ENCODE data around the gene POLDIP3.
"Not testable (repeated sequence)": the region's sequence is repeated elsewhere in the genome, so short reads cannot be mapped to it uniquely, and the experiment has no call there.

POLDIP3 gene

DNA sequence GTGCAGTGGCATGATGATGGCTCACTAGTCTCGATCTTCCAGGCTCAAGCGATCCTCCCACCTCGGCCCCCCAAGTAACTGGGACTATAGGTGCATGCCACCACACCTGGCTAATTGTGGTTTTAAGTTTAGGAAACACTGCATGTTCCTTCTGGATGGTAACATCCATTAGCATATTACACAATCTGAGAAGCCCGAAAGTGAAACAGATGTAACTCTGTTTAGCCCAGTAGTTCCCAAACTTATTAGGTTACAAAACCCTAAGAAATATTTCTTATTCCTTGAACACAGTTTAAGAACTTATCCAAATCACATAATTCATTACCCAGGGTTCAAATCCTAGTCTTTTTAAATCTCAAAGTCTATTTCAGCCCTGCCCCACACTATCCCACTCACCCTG is 28.3 kb downstream of the POLDIP3 start:
- no peak for DNase-seq (ENCODE audit: low read depth in 2 of 2)

- DNase-seq (ENCODE audit: low read depth in 2 of 2), result no peak
Observed at GRCh38 chr22:42585096-42585495, 29.6 kb downstream of the POLDIP3 start.

DNA sequence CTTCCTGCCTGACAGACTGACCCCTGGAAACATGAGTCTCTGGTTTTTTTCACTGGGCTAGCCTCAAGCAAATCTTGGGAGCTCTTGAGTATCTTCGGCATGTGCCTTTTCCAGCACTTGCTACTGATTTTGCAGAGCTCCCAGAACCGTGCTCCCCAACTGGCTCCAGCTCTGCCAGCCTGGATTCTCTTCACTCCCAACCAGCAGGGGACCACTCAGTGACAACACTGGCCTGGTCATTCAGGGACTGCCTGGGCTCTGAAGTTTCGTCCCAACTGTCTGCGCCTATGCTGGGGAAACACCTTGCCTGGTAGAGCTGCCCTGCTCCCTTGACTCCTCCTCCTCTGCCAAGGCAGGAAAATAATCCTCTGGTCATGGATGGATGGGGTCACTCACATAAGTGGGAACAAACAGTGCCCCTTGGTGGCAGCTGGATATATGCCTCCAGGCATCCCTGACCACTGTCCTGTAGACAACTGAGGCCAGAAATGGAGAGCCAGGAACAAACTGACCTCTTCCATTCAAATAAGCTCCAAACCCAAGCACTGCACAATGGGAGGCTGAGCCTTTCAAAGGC is 30.2 kb downstream of the POLDIP3 start:
- DNase-seq (ENCODE audit: low read depth in 2 of 2), result no peak

GRCh38 chr22:42582987-42583386 is 31.7 kb downstream of the POLDIP3 start:
- DNase-seq (ENCODE audit: low read depth in 2 of 2), result no peak

- peak; percentile 81 to 82 for DNase-seq (ENCODE audit: low read depth in 2 of 2)
Observed at GRCh38 chr22:42581762-42582716, 32.6 kb downstream of the POLDIP3 start.

GRCh38 chr22:42581194-42581761 is 33.4 kb downstream of the POLDIP3 start:
- DNase-seq (ENCODE audit: low read depth in 2 of 2), result not testable (repeated sequence)

DNA sequence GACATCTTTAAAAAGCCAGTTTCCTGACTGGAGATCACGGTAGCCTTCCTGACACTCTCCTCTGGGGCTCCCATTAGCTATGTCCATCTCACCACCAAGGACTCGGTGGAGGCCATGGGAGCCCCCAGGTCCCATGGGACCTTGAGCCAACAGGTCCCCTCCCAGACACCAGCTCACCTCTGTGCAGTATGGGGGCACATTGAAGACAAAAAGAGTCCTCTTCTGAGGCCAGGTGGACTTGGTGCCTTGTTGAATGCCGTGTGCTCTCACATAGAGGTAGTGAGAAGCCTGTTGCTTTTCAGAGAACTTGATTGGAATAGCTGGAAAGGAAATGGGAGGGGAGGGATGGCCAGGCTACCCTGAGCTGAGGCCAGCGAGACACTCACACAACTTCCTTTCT is 34.6 kb downstream of the POLDIP3 start:
- DNase-seq (ENCODE audit: low read depth in 2 of 2), result not testable (repeated sequence)

DNA sequence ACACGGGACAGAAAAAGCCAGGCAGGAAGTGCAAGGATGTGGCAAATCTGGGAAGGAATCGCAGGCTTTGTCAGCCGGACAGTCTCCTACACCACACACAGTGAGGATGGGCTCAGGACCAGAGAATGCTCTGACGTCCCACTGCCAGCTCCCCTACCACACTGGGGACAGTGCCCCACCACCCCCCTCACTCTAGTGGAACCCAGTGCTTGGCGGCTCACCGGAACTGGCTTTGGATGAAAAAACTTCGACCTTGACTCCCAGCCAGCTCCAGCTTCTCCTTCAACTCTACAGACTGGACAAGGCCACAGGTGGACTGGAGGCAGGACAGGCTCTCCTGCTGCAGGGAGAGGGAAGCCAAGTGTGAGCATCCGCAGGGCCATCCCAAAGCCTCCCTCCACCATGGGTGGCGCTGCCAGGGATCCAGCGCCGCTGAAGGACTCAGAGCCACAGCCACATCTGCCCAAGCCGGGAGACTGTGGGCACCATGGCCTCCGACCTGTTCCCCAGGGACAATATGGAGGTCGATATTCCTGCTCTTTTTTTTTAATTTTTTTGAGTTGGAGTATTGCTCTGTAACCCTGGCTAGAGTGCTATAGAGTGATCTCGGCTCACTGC is 37.0 kb downstream of the POLDIP3 start:
- DNase-seq (ENCODE audit: low read depth in 2 of 2), result no peak

DNA sequence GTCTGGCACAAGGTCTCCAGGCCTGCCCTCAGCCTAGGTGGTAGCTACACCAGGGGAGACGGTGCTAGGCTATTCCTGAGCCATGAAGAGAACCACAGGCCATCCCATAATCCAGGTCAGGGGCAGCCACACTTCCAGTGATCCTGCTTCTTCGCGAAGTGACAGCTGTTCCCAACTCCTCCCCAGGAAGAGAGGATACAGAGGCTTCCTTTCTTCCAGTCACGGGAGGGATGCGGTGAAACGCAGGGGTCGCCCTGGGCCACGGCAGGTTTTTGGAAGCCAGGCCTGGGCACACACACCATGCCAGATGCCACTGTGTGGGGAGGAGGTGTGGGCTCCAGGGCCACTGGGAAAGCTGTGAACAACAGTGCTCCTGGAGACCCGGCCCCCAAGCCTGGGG is 37.5 kb downstream of the POLDIP3 start:
- not testable (repeated sequence) for DNase-seq (ENCODE audit: low read depth in 2 of 2)

GRCh38 chr22:42575996-42576574 is 38.6 kb downstream of the POLDIP3 start:
- not testable (repeated sequence) for DNase-seq (ENCODE audit: low read depth in 2 of 2)

- DNase-seq (ENCODE audit: low read depth in 2 of 2), result not testable (repeated sequence)
Observed at GRCh38 chr22:42574468-42574867, 40.2 kb downstream of the POLDIP3 start.

DNA sequence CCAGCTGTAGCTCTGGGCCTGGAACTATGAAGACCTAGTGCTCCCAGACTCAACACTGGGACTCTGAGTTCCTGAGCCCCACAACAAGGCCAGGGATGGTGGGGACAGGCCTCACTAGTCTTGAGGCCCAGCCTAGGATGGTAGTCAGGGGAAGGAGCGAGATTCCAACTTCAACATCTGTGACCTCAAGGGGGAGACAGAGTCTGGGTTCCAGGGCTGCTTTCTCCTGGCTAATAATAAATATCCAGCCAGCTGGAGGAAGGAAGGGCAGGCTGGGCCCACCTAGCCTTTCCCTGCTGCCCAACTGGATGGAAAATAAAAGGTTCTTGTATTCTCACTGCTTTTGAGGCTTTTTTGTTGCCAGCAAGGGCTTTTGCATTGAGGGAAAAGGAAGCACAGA is 40.6 kb downstream of the POLDIP3 start:
- DNase-seq (ENCODE audit: low read depth in 2 of 2), result not testable (repeated sequence)

- not testable (repeated sequence) for DNase-seq (ENCODE audit: low read depth in 2 of 2)
Observed at GRCh38 chr22:42571068-42571467, 43.6 kb downstream of the POLDIP3 start.

DNA sequence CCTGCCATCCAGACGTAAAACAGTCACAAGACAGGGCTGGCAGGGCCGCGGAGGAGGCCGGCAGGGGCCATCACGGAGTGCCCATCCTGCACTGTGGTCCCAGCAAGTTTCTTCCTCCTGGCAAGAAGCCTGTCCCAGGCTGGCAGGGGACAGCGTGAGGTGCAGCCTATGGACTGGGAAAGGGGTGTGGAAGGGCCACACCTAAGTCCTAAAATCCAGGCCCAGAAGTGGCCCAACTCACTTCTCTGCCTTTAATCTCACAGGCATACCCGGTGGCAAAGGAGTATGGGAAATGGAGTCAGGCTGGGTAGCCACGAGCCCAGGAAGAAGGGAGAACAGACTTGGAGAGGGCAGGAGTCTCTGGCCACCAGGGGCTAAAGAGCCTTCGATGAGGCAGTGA is 44.1 kb downstream of the POLDIP3 start:
- DNase-seq (ENCODE audit: low read depth in 2 of 2), result not testable (repeated sequence)

GRCh38 chr22:42567950-42568349 is 46.7 kb downstream of the POLDIP3 start:
- not testable (repeated sequence) for DNase-seq (ENCODE audit: low read depth in 2 of 2)

DNA sequence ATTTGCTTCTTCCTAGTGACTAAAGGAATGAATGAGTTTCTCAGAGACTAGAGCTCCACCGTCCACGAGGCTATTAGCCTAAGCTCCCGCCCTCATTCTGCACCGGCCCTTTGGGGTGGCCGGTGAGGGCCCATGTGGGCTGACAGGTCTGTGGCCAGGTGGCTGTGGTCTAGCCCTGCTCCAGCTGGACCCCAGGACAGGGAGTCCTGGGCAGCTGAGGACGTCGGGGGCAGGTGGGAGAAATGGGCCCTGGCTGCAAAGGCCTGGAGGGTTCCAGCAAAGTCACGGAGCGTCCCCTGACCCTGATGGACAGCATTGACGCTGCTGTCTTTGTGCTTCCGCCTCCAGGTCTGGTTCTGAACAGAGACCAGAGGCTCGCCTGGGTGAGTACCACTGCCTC is 48.7 kb downstream of the POLDIP3 start:
- DNase-seq (ENCODE audit: low read depth in 2 of 2), result no peak

- no peak for DNase-seq (ENCODE audit: low read depth in 2 of 2)
Observed at GRCh38 chr22:42564699-42565098, 50.0 kb downstream of the POLDIP3 start.

DNA sequence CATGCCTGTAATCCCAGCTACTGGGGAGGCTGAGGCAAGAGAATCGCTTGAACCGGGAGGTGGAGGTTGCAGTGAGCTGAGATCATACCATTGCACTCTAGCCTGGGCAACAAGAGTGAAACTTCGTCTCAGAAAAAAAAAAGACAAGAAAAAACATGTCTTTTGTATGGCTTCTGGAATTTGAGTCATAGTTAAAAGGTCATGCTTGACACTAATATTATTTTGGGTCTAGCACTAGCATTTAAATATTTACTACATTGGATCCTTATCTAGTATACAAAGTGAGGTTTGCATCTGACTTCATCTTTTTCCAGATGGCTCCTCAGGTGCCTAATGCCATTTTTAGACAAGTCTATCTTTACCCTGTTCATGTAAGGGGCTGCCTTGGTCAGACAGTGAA is 50.7 kb downstream of the POLDIP3 start:
- not testable (repeated sequence) for DNase-seq (ENCODE audit: low read depth in 2 of 2)

GRCh38 chr22:42562684-42563083 is 52.0 kb downstream of the POLDIP3 start:
- no peak for DNase-seq (ENCODE audit: low read depth in 2 of 2)

- no peak for DNase-seq (ENCODE audit: low read depth in 2 of 2)
Observed at GRCh38 chr22:42562279-42562678, 52.4 kb downstream of the POLDIP3 start.

- DNase-seq (ENCODE audit: low read depth in 2 of 2), result no peak
Observed at GRCh38 chr22:42561856-42562255, 52.8 kb downstream of the POLDIP3 start.

DNA sequence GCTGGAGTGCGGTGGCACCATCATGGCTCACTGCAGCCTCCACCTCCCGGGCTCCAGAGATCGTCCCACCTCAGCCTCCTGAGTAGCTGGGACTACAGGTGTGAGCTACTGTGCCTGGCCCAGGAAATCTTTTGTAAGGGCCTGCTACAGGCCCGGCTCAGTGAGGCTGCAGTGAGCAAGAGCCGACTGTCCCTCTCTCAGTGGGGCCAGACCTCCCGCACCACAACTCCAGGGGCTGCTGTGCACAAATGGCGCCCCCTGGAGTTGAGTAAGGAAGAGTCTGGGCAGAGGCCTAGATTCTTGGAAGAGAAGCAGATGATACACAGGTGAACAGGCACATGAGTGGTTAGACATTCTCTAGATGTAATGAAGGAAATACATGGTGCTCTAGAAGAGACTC is 53.9 kb downstream of the POLDIP3 start:
- DNase-seq (ENCODE audit: low read depth in 2 of 2), result no peak

Data from stimulated activated CD8-positive, alpha-beta memory T cell treated with anti-CD3 and anti-CD28 coated beads, Interleukin-2, amount 100 ng/mL, for 48 hours (primary cell).